Uterus (tissue), 4 donors: Measurements from ENCODE around the gene CHST3. TPM values are rescaled to one million over a fixed set of nuclear protein-coding genes. Genes with fewer than 3 reads are reported as not detected.

Source experiments
- DNase-seq, 2 donors: peaks; one replicate each; pipeline ENCODE4 v3.0.0-alpha.2; 2019 to 2020
- H3K27ac ChIP-seq, 2 donors: fragments of 200-600 bp; sonication (generic); 1 replicate in 1 of 2; 2 replicates in 1 of 2; pipeline ENCODE4 v1.5.1; 2016 to 2018
- H3K27me3 ChIP-seq, 2 donors: fragments of 200-600 bp; sonication (generic); one replicate each; pipeline ENCODE4 v1.5.1; 2018 to 2019; ENCODE audit warnings: control low read depth in 1 of 2
- H3K36me3 ChIP-seq, 2 donors: fragments of 200-600 bp; sonication (generic); one replicate each; pipeline ENCODE4 v1.5.1; 2019; ENCODE audit warnings: control low read depth in 1 of 2
- H3K4me1 ChIP-seq, 2 donors: fragments of 200-600 bp; sonication (generic); one replicate each; pipeline ENCODE4 v1.5.1; 2018 to 2019; ENCODE audit warnings: control low read depth in 1 of 2
- H3K4me3 ChIP-seq, 2 donors: fragments of 200-600 bp; sonication (generic); 1 replicate in 1 of 2; 2 replicates in 1 of 2; pipeline ENCODE4 v1.5.1; 2018 to 2019; ENCODE audit warnings: mild to moderate bottlenecking in 1 of 2
- H3K9me3 ChIP-seq, 2 donors: fragments of 200-600 bp; sonication (generic); one replicate each; pipeline ENCODE4 v1.5.1; 2019; ENCODE audit warnings: control low read depth in 1 of 2
- POLR2A ChIP-seq, 2 donors: fragments of 450-650 bp; IDR thresholded peaks; one replicate each; pipeline ENCODE4 v1.6.1; 2016; ENCODE audit warnings: antibody characterized with exemption in 2 of 2, mild to moderate bottlenecking in 1 of 2, moderate library complexity in 1 of 2
- intact Hi-C: fragments of 100-400 bp; cut with DNase I; formaldehyde crosslinking; loops from one replicate; pipeline ENCODE4 v1.15.1; 2023; ENCODE audit warnings: low total_unique reads
- total RNA-seq, 4 donors: library from RNA; depleted of rRNA in 3 of 4; stranded (reverse); fragments of >200 nt in 3 of 4; gene quantifications; one replicate each; pipeline versions ENCODE4 v1.1.0 to v1.2.4, GENCODE V29; 2014 to 2023
- TF ChIP-seq, protein P1 (sequence below), 4 experiments: fragments of 200-600 bp in 2 of 4; fragments of 450-650 bp in 2 of 4; sonication (generic) in 2 of 4; IDR thresholded peaks; one replicate each; pipeline ENCODE4 v1.5.1; 2016 to 2019; ENCODE audit warnings: antibody characterized with exemption in 4 of 4, mild to moderate bottlenecking in 2 of 4, moderate library complexity in 1 of 4
- donor health status: DM: yes; HTN: yes; CAD: no.

The CHST3 gene
- total RNA-seq, 4 donors from 2014 or later = 12.3 to 44.7 (median 28.1) TPM

DNA sequence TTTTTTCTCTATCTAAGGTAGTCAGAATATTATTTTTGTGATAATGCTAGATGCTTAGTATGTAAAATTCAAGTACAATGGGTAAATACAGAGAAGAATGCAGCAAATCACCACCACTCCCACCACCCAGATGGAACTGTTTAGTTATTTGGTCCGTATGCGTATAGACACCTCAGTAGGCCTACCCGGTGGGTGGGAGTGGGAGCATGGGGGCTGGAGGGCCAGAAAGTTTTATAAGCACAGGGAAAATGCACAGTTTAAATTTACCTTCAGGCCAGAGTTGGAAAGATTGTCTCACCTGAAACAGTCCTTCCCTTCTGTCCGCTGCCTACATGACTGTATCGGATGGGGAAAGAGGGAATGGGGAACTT is 15.5 kb downstream of the CHST3 start:
- DNase-seq = no peak
- Histone ChIP-seq H3K27ac (peak overlapping the region; percentile 80 to 84), H3K9me3 (no peaks in the 10 kb centered on the region), H3K4me3 (no peak overlapping the region), H3K27me3 (no peaks in the 10 kb centered on the region), H3K36me3 (no peaks in the 10 kb centered on the region), H3K4me1 (peaks cover 17 to 39% of the 10 kb centered on the region in 2 donors)
- TF ChIP-seq, protein P1, sequence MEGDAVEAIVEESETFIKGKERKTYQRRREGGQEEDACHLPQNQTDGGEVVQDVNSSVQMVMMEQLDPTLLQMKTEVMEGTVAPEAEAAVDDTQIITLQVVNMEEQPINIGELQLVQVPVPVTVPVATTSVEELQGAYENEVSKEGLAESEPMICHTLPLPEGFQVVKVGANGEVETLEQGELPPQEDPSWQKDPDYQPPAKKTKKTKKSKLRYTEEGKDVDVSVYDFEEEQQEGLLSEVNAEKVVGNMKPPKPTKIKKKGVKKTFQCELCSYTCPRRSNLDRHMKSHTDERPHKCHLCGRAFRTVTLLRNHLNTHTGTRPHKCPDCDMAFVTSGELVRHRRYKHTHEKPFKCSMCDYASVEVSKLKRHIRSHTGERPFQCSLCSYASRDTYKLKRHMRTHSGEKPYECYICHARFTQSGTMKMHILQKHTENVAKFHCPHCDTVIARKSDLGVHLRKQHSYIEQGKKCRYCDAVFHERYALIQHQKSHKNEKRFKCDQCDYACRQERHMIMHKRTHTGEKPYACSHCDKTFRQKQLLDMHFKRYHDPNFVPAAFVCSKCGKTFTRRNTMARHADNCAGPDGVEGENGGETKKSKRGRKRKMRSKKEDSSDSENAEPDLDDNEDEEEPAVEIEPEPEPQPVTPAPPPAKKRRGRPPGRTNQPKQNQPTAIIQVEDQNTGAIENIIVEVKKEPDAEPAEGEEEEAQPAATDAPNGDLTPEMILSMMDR (IDR thresholded peaks at IDR 0.05) = no peak
- no peak for TF ChIP-seq POLR2A (IDR thresholded peaks at IDR 0.05)
- intact Hi-C loops = no loop called here

DNA sequence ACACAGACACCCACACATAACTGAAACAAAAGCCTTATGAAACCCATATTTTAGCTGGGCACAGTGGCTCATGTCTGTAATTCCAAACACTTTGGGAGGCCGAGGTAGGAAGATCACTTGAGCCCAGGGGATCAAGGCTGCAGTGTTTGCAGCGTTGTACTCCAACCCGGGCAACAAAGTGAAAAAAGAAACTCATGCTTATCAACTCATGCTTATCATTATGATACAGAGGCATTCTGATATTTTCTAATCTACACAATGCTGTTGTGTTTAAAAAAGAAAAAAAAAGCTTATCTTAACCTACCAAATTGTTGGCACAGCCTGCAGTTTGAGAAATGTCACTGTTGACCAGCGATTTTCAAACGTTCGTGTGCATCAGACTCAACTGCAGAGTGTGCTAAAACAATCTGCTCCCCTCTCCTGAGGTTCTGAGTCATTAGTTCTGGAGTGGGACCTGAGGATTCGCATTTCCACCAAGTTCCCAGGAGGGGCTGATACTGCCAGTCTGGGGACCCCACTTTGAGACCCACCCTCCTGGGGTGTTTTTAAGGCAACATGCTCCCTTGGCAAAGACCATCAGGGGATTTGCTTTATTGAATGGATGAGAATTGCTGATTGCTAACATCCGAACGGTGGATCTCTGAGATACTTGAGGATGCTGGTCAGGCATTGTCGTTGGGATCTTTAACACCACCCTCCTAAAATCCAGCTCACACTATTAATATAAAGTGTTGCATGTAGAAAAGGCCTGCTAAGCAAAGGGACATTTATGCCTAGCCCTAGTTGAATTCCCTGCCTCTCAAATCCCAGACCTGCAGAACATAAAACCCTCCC is 16.2 kb downstream of the CHST3 start:
- Histone ChIP-seq H3K27me3 (no peaks in the 10 kb centered on the region), H3K9me3 (no peaks in the 10 kb centered on the region), H3K36me3 (no peaks in the 10 kb centered on the region), H3K4me1 (peaks cover 14 to 39% of the 10 kb centered on the region in 2 donors), H3K4me3 (peak overlapping the region in 1 of 2 donors; percentile 0), H3K27ac (peak overlapping the region; percentile 80 to 84)
- TF ChIP-seq POLR2A (IDR thresholded peaks at IDR 0.05) = no peak
- TF ChIP-seq, protein P1 (IDR thresholded peaks at IDR 0.05) = no peak
- intact Hi-C loops = no loop called here
- DNase-seq = peak in 1 of 2 donors; percentile 11

DNA sequence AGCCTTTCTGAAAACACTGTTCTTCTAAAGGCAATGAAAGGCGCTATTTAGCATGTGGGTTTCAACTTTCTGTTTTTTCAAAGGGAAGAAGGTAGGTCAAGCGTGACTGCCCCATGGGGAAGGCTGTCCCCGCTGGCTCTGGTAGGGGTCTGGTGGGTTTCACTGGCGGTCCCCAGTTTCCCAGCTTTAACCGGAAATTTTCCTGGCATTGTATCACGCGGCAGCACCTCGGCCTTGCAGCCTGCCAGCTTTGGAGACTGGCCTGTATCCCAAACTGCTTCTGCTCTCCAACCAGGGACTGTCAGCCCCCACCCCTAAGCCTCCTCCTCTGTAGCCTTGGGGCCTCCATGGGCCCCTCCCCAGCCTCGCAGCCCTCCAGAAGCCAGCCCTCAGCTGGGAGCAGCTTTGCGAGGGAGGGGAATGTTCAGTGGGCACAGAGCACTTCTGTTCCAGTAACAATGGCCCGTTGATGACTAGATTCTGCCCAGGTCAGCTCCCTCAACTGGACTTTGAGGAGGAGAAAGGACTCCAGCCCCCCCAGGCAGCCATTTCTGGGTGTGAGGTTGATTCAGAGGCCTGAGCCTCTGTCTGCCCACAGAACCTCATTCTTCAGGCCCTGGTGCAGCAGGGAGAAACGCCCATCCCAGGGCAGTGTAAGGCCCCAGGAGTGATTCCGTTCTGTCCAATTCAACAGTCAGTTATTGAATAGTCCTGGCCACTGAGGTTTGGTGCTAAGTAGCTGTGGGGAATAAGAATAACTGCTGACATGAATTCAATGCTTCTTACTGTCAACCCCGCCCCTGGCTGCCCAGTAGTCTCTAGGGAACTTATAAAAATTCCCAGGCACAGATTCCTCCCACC is 17.1 kb downstream of the CHST3 start:
- peaks cover 16 to 37% of the 10 kb centered on the region in 2 donors for H3K4me1 ChIP-seq
- peak overlapping the region in 1 of 2 donors; percentile 0 for H3K4me3 ChIP-seq
- H3K27ac ChIP-seq = peak overlapping the region; percentile 80 to 84
- DNase-seq = peak in 1 of 2 donors; percentile 39
- no peak for TF ChIP-seq POLR2A (IDR thresholded peaks at IDR 0.05)
- TF ChIP-seq, protein P1 (IDR thresholded peaks at IDR 0.05) = no peak
- H3K36me3 ChIP-seq = no peaks in the 10 kb centered on the region
- H3K9me3 ChIP-seq = no peaks in the 10 kb centered on the region
- H3K27me3 ChIP-seq = no peaks in the 10 kb centered on the region
- intact Hi-C loops = no loop called here

DNA sequence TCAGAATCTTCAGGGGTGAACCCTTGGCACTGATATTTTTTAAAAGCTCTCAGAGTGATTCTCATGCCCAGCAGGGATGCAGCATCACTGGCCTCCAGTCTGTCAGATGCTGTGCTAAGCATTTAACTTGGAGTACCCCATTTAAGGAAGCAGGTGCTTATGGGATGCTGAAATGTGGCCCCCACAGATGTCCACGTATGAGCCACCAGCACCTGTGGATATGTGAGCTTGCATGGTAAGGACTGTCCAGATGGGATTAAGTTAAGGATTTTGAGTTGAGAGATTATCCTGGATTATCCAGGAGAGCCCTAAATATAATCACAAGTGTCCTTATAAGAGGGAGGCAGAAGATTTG is 17.7 kb downstream of the CHST3 start:
- Histone ChIP-seq H3K27ac (peak overlapping the region; percentile 80 to 84), H3K36me3 (no peaks in the 10 kb centered on the region), H3K27me3 (no peaks in the 10 kb centered on the region), H3K9me3 (no peaks in the 10 kb centered on the region), H3K4me1 (peaks cover 22 to 34% of the 10 kb centered on the region in 2 donors), H3K4me3 (no peak overlapping the region)
- no peak for TF ChIP-seq POLR2A (IDR thresholded peaks at IDR 0.05)
- TF ChIP-seq, protein P1 (IDR thresholded peaks at IDR 0.05) = no peak
- DNase-seq = no peak
- intact Hi-C loops = no loop called here
